Progenitor cell of endocrine pancreas (in vitro differentiated cells): Measurements from ENCODE around the gene TMEM229B. TPM values are rescaled to one million over a fixed set of nuclear protein-coding genes. Genes with fewer than 3 reads are reported as not detected.

Source experiments
- DNase-seq: peaks from one replicate; pipeline ENCODE4 v3.0.0; 2021; ENCODE audit warnings: low spot score; ENCODE audit not compliant: unreplicated experiment
- H3K27ac Mint-ChIP-seq: 2 replicates; pipeline ENCODE4 v1.8.0; 2021; ENCODE audit warnings: mild to moderate bottlenecking, moderate library complexity, mixed read lengths
- H3K27me3 Mint-ChIP-seq: 2 replicates; pipeline ENCODE4 v1.8.0; 2021; ENCODE audit warnings: mixed read lengths
- H3K36me3 Mint-ChIP-seq: 2 replicates; pipeline ENCODE4 v1.8.0; 2022; ENCODE audit warnings: mixed read lengths; ENCODE audit not compliant: insufficient read depth
- H3K4me1 Mint-ChIP-seq: 2 replicates; pipeline ENCODE4 v1.8.0; 2021; ENCODE audit warnings: low read depth, mixed read lengths
- H3K4me3 Mint-ChIP-seq: 2 replicates; pipeline ENCODE4 v1.8.0; 2021; ENCODE audit warnings: low read depth, mild to moderate bottlenecking, moderate library complexity, mixed read lengths
- H3K9me3 Mint-ChIP-seq: 2 replicates; pipeline ENCODE4 v1.8.0; 2021; ENCODE audit warnings: low read depth, mixed read lengths
- total RNA-seq: library from RNA; stranded (reverse); gene quantifications from 2 replicates; pipeline ENCODE4 v1.2.1, GENCODE V29; 2021
- TF ChIP-seq, protein P1 (sequence below): fragments of 200-600 bp; sonication (generic); IDR thresholded peaks from one replicate; pipeline ENCODE4 v1.5.0; 2021; ENCODE audit warnings: antibody characterized with exemption, mild to moderate bottlenecking; ENCODE audit not compliant: unreplicated experiment

TMEM229B gene
- total RNA-seq, 1 donor from 2014 or later = 1.7 TPM

- Mint-ChIP-seq H3K9me3 (no peaks in the 10 kb centered on the region), H3K36me3 (no peaks in the 10 kb centered on the region), H3K27me3 (no peaks in the 10 kb centered on the region), H3K4me1 (peaks cover 4% of the 10 kb centered on the region), H3K4me3 (no peak overlapping the region), H3K27ac (no peak overlapping the region)
- no peak for DNase-seq
- TF ChIP-seq, protein P1, sequence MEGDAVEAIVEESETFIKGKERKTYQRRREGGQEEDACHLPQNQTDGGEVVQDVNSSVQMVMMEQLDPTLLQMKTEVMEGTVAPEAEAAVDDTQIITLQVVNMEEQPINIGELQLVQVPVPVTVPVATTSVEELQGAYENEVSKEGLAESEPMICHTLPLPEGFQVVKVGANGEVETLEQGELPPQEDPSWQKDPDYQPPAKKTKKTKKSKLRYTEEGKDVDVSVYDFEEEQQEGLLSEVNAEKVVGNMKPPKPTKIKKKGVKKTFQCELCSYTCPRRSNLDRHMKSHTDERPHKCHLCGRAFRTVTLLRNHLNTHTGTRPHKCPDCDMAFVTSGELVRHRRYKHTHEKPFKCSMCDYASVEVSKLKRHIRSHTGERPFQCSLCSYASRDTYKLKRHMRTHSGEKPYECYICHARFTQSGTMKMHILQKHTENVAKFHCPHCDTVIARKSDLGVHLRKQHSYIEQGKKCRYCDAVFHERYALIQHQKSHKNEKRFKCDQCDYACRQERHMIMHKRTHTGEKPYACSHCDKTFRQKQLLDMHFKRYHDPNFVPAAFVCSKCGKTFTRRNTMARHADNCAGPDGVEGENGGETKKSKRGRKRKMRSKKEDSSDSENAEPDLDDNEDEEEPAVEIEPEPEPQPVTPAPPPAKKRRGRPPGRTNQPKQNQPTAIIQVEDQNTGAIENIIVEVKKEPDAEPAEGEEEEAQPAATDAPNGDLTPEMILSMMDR = no peak
Measured at GRCh38 chr14:67487332-67487731, 1.2 kb downstream of the TMEM229B start.

GRCh38 chr14:67486890-67487289 lies 1.6 kb downstream of the TMEM229B start:
- no peaks in the 10 kb centered on the region for H3K9me3 Mint-ChIP-seq
- no peak overlapping the region for H3K27ac Mint-ChIP-seq
- TF ChIP-seq, protein P1 = no peak
- peaks cover under 1% of the 10 kb centered on the region for H3K4me1 Mint-ChIP-seq
- H3K27me3 Mint-ChIP-seq = no peaks in the 10 kb centered on the region
- no peaks in the 10 kb centered on the region for H3K36me3 Mint-ChIP-seq
- no peak overlapping the region for H3K4me3 Mint-ChIP-seq
- DNase-seq = no peak

DNA sequence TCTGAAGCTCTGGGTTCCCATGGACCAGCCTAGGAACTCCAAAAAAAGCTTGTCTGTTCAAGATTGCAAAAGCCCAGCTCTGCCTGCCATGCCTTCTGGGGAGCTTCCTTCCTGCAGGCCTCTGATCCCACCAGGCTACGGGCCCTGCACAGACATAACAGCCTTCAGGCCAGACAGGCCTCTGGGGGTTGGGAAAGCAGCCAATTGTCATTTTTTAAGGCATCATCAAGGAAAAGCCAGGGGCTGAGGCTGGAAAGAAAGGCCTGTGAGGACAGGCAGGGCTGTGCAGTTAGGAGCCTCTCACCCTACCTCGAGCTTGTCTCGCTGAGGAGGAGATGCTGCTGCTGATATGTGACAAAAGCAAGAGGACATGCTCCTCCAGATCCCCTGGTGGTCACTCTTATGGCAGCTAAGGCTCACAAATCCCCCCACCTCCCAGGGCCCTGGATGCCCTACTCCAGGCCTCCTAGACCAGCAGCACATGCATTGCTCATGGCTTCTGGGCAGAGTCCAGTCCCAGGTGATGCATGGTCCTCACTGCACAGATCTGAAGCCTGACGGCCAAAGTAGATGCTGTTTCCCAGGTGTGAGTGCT lies 2.9 kb downstream of the TMEM229B start:
- H3K4me1 Mint-ChIP-seq = no peaks in the 10 kb centered on the region
- TF ChIP-seq, protein P1 = no peak
- DNase-seq = no peak
- H3K9me3 Mint-ChIP-seq = no peaks in the 10 kb centered on the region
- H3K36me3 Mint-ChIP-seq = no peaks in the 10 kb centered on the region
- peaks cover 4% of the 10 kb centered on the region for H3K27me3 Mint-ChIP-seq
- no peak overlapping the region for H3K4me3 Mint-ChIP-seq
- no peak overlapping the region for H3K27ac Mint-ChIP-seq

- Mint-ChIP-seq H3K27me3 (peaks cover 4% of the 10 kb centered on the region), H3K36me3 (no peaks in the 10 kb centered on the region), H3K4me3 (no peak overlapping the region), H3K9me3 (no peaks in the 10 kb centered on the region), H3K27ac (no peak overlapping the region), H3K4me1 (no peaks in the 10 kb centered on the region)
- TF ChIP-seq, protein P1 = no peak
- no peak for DNase-seq
Measured at GRCh38 chr14:67483579-67484285, 4.8 kb downstream of the TMEM229B start.

DNA sequence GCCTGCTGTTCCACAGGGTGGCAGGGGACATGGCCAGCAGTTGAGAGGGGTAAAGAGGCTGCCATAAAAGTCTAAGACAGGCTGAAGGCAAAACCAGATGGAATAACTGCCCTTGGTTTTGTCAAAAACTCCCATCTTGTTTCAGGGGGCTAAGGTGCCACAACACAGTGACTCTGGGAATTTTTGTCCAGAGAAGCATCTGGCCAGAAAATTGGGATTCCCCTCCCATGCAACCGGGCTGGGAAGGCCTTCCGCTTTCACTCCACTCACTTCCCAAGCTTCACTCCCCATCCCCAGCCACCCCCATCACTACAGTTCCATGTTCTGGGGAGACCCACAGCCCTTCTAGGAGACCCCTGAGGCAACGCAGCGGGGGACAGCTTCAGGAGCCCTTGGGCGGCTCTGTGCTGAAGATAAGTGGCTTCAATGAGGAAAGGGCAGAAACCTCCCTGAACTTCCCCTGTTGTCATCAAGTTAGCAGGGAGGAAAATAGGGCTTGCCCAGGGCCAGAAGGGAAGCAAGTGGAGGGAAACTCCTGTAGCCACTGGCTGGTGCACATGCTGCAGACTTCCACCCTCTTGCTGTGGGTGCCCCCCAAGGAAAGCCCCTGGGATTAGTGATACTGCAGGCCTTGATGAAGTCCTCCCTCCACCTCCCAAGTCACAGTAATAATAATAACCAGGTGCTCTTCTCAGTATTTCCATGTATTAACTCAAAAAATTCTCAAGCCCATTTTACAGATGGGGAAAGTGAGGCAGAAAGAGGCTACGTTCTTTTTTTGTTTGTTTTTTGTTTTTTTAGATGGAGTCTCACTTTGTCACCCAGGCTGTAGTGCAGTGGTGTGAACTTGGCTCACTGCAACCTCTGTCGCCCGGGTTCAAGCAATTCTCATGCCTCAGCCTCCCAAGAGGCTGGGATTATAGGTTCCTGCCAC lies 6.0 kb downstream of the TMEM229B start:
- no peaks in the 10 kb centered on the region for H3K4me1 Mint-ChIP-seq
- TF ChIP-seq, protein P1 = no peak
- H3K27me3 Mint-ChIP-seq = peaks cover 4% of the 10 kb centered on the region
- no peak for DNase-seq
- H3K9me3 Mint-ChIP-seq = no peaks in the 10 kb centered on the region
- no peaks in the 10 kb centered on the region for H3K36me3 Mint-ChIP-seq
- H3K27ac Mint-ChIP-seq = no peak overlapping the region
- H3K4me3 Mint-ChIP-seq = no peak overlapping the region
